NCI-H187 (cell line): ENCODE results near the gene PRM2.

Experiments used
- DNase-seq, 2 experiments: peaks; one replicate each; lab custom pipeline; 2025; lab: John Stamatoyannopoulos, UW

PRM2 gene

DNA sequence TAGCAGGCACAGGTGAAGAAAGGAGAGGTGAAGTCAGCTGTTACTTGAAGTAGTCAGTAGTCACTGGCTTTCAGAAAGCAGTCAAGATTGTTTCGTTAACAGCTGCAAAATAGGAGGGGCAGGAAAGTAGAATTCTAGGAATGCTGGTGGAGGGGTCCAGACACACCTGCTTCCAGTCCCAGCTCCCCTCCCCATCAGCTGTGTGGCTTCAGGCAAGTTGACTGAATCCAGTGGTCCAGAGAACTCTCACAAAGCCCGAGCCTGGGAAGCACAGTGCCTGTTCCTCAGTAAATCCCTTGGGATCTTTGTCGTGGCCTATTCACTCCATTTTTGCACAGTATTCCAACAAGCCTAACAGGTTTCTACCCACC lies 15.7 kb downstream of the PRM2 start:
- no peak for DNase-seq

DNA sequence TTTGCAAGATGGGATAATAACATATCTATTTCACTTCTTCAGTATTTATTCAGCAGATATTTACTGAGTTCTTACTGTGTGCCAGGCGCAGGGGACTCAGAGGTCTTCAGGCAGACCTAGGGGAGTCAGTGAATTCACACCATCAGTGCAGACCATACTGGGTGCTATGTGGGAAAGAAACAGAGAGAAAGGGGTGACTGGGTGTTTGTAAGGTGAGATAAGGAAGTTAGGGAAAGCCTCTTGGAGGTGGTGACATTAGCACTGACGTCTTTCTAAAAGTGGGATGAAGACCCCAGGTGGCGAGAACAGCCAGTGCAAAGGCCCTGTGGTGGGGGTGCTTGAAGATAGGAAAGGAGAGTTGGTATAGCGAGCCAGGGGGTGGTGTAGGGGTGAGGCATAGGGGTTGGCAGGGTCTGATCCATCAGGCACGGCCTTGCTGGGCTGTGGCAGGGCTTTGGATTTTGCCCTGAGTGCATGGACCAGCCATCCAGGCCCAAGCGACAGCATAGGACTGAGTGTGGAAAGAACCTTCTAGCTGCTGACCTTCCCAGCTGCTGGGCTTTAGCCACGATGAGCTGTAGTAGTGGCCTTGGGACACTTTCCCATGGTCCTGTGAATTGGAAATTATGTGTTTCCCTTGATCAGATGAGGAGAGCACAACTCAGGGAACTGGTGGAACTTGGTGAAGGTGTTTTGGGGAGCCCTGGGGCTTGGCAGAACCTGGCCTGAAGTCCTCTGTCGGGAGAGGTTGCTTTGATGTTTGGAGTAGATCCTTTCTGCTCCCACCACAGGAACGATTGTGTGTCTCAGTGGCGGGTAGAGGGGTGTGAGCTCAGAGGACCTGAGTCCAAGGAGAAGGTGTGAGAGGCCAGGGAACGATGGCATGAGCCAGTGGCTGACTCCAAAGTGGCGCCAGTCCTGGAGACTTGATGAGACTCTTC lies 16.4 kb downstream of the PRM2 start:
- no peak for DNase-seq

DNA sequence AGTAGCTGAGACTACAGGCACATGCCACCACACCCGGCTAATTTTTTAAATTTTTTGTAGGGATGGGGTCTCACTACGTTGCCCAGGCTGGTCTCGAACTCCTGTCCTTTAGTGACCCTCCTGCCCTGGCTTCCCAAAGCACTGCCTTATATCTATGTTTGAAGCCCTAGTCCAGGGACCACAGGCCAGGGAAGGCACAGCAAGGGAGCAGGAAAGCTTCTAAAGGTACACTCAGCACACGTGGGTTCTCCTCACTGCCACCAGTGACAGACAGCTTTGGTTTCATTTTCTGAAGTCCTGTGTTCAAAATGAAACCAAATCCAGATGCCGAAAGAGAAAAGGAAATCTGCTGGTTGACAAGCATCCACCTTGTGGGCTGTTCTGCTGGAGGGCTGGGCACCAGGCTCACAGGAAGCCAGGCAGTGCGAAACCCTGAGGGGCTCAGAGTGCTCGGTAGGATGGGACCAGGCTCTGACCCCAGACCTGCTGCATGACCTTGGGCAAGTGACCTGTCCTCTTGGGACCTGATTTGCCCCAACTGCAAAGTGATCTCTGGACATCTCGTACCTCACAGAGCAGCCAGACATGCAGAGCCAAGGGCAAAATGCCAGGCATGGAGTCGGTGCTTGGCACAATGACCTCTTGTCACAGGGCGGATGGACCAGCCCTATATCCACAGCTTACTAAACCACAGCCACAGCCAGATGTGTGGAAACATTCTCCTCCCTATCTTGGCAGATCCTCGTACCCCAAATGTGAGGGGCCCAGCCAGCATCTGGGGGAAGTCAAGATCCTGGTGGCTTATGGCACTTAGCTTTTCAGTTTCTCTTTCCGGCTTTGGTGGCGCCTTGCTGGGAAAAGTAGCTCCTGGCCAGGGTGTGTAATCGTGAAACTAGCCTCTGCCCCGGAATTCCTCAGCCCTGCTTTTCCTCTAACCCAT lies 17.5 kb downstream of the PRM2 start:
- no peak for DNase-seq

DNA sequence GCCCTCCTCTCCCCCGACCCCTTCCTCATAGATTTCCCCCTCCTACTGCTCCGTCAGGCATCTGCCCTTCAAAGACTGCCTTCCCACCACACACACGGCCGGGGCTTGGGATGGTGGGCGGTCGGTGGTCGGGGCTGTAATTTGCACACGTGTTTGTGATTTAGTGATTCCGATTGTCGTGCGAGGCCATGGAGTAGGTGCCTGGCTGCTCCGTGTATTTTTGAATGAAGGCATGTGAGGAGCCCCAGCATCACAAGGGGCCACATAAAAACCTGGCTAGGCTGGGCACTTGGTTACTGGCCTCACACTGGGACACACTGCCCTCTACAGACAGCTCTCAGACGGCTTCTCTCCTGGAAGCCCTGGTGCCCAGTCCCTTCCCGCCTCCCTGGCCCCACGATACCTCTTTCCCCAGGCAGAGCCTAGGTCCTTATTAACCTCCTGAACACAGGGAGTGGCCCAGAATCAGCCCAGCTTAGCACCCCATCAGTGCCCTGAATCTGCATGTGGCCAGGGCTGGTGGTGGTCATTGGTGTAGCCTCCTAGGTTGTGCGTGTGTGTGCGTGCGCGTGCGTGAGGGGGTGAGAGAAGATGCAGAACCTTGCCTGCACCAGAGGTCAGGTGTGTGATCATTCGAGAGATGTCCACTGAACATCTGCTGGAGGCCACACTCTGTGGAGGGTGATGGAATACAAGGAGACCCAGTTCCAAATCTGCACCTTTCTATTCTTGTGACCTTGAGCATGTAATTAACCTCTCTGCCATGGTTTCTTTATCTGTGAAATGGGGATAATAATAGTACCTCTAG lies 18.9 kb downstream of the PRM2 start:
- peak; percentile 15 to 37 for DNase-seq

DNA sequence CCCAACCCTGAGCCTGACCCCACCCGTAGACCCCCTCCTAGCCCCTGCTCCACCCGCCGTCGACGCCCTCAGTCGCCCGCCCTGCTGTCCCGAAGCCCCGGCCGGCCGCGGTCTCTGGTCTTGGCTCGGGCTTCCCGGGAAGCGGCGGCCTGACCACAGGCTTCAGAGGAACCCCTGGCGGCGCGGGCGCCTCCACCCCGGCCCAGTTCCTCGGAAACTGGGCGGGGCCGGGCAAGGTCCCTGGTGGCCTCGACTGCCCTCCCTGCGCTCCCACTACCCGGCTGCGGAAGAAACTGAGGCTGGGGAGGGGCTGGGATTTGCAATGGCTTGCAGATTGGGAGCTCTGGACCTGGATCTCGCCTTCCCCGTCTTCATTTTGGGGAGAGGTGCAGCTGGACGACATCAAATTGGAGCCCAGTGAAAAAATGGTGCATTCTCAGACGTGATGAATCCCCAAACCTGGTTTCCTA lies 19.6 kb downstream of the PRM2 start:
- no peak for DNase-seq

DNA sequence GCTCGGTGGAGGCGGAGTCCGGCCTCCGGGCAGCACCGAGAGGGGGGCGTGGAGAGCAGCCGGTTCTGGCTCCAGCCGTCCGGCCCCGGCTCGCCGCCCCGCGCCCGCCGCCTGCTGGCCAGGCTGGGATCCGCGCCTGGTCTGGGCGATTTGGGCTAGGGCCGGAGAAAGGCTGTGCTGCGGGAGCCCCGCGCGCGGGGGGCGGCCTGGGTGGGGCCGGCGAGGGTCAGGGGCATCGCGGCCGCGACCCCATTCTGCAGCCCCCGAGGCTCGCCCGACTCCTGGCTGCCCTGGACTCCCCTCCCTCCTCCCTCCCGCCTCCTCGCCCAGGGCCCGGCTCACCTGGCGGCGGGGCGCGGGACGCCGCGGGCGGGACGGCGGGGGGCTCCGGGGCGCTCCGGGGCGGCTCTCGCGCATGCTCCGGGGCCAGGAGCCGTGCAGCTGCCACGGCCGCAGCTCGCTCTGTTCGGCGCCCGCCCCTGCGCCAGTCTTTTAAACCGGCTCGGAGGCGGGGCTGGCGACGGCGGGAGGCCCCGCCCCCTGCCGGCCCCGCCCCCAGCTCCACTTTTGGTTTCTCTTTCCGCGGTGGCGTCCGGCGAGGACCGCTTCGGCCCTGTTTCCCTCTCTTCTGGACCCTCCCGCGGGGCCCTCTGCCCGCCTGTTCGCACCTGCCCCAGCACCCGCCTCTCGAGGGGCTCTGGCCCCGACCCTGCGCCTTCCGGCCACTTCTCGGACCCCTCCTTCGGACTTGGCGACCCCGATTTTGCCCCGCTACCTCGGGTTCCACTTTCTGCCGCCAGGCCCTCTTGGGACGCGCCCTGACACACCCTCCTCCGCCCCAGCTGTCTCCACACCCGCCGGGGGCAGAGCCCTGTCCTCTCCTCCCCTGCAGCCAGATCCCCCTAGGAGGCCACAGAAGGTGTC lies 20.3 kb downstream of the PRM2 start, which contains the start of gene SOCS1:
Gene SOCS1 (minus strand): TSS at position 468 of the 924 bp plus-strand sequence. CDS start 726 bp downstream, outside the sequence.
- peak; percentile 41 to 57 for DNase-seq

DNA sequence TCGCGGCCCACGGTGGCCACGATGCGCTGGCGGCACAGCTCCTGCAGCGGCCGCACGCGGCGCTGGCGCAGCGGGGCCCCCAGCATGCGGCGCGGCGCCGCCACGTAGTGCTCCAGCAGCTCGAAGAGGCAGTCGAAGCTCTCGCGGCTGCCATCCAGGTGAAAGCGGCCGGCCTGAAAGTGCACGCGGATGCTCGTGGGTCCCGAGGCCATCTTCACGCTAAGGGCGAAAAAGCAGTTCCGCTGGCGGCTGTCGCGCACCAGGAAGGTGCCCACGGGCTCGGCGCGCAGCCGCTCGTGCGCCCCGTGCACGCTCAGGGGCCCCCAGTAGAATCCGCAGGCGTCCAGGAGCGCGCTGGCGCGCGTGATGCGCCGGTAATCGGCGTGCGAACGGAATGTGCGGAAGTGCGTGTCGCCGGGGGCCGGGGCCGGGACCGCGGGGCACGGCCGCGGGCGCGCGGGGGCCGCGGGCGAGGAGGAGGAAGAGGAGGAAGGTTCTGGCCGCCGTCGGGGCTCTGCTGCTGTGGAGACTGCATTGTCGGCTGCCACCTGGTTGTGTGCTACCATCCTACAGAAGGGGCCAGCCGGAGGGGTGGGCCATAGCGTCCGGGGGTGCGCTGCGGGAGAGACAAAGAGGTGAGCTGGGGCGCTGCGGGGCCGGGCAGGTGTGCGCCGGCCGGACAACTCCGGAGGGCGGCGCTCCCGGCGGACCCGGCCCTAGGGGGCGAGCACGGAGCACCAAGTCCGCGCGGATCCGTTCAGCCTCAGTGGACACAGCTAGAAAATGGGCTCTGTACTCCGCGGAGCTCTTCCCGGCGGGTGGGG lies 21.2 kb downstream of the PRM2 start:
- no peak for DNase-seq

DNA sequence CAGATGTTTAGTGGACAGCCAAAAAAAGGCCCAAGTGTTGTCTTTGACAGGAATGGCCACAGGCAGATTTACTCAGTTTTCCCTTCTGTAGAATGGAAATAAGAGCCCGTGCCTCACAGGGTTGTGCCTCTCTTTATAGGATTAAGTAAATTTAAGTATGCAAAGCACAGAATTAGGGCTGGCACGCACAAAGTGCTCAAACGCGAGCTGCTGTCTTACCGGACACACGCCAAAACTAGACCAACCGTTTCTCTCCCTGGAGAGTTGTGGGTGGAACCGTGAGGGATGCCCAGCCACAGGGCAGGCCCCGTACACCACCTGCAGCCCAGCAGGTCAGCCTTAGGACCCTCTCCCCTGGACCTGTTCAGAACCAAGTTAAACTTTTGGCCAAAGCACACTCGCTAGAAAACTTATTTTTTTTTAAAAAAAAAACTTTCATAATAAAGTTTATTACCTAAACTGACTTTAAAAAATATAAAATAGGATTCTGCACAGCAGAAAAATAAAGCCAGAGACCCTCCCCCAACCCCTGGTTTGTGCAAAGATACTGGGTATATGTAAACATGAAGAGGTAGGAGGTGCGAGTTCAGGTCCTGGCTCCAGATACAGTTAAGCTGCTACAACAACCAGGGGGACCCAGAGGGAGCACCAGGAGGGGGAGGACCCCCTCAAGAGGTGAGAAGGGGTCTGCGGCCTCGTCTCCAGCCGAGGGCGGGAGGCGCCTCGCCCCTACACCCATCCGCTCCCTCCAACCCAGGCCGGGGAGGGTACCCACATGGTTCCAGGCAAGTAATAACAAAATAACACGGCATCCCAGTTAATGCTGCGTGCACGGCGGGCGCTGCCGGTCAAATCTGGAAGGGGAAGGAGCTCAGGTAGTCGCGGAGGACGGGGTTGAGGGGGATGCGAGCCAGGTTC lies 22.0 kb downstream of the PRM2 start:
- no peak for DNase-seq

DNA sequence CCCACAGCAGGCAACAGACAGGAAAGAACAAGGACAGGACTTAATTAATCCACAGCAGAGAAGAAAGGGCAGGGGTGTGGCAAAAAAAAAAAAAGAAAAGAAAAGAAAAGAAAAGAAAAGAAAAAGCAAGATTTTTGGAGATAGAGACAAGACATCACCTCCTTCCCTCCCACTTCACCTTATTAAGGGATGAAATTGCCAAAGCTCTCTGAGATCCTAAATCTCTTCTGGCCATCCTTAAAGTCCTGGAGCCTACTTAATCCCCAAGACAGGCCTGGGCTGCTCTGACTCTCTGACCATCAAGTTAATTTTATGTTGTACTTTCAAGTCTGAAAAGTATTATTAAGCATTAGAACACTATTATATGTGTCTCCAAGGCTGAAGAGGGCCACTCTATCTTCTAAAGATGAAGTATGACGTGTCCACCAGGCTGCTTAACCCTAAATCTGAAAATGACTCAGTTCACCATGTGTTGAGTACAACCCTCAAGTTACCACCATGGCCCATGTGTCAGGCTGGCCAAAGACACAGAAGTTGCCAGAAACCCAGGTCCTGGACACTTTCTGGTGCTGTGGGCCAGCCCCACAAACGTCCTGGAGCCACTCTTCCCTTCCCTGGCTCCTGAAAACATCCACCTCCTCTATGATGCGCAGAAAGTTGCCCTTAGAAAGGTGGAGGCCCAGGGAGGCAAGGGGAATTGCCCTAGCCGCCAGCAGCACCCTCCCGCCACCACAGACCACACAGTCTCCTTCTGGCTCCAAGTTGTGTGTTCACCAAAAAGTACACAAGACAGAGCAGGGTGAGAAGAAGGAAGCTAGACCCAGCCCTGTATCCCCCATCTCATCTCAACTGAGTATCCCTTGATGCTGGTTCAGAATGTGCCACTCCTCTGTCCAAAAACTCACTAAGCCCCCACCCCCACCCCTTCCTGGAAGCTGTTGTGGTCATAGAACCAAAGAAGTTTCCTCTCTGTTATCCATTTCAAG lies 23.0 kb downstream of the PRM2 start:
- no peak for DNase-seq

DNA sequence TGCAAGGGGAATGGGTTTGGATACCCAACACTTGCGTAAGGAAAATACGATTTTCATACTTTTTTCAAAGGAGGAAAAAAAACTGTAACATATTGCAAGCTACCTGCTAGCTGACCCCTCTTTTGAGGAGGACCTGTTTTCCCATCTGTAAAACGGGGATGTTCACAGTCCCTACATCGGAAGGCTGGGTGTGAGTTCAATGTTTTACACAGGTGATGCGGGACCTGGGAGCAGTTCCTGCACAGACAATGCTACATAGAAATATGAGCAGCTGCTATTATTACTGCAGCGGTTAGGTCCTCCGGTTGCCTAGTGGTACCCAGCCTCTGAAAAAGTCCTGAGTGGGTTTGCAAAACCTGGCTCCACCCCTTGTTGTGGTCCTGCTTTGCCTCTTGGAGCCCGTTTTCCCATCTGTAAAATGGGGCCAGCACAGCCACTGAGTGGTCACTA lies 23.8 kb downstream of the PRM2 start:
- DNase-seq: no peak

DNA sequence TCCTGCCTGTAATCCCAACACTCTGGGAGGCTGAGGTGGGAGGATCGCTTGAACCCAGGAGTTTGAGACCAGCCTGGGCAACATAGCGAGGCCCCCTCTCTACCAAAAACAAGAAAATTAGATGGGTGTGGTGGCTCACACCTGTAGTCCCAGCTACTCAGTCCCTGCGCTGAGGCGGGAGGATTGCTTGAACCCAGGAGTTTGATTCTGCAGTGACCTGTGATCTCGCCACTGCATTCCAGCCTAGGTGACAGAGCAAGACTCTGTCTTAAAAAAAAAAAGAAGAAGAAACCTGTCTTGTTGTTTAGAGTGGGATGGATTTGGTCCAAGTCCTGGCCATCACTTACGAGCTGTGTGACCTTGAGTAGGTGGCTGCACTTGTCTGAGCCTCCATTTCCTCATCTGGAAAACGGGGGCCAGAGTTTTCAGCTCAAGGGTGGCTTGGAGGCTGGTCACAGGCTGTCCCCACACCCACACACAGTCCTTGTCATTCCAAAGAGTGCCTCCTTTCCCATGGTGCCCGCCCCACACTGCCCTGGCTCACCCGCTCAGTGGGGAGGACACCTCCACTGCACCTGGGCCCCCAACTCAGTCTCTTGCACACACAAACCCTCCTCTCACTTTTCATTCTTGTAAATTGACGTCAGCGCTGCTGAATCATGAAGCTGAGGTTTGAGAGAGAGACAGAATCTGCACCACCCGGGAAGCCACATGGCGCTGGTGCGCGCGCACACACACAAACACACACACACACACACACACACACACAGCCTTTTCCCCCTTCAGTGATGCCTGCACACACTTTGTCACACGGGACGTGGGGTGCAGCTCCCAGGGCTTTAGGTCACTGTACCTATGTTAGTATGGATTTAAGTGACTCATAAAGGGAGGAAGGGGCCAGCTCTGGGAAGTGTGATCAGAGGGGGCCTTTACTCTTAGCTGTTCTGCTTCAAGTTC lies 24.5 kb downstream of the PRM2 start:
- DNase-seq: no peak

DNA sequence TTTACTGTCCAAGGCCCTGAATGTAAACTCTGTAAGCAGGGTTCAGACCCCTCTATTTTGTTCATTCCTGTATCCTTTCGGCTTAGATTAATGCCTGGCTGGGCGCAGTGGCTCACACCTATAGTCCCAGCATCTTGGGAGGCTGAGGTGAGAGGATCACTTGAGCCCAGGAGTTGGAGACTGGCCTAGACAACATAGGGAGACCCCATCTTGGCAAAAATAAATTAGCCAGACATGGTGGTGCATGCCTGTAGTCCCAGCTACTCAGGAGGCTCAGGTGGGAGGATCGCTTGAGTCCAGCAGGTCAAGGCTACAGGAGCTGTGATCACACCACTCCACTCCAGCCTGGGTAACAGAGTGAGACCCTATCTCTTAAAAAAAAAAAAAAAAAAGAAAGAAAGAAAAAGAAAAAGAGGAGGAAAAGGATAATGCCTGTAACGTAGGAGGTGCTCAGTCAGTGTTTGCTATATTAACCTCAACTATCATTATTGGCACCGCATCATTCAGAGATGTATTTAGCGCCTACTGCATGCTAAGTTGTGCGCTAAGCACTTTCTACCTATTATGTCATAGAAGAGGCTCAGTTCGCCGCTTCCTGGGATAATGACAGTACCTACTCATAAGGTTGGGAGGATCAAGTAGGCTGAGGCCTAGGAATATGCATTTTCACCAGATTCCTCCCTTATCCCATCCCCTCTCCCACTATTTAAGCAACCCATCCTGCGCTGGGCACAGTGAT lies 25.3 kb downstream of the PRM2 start:
- DNase-seq: no peak

DNA sequence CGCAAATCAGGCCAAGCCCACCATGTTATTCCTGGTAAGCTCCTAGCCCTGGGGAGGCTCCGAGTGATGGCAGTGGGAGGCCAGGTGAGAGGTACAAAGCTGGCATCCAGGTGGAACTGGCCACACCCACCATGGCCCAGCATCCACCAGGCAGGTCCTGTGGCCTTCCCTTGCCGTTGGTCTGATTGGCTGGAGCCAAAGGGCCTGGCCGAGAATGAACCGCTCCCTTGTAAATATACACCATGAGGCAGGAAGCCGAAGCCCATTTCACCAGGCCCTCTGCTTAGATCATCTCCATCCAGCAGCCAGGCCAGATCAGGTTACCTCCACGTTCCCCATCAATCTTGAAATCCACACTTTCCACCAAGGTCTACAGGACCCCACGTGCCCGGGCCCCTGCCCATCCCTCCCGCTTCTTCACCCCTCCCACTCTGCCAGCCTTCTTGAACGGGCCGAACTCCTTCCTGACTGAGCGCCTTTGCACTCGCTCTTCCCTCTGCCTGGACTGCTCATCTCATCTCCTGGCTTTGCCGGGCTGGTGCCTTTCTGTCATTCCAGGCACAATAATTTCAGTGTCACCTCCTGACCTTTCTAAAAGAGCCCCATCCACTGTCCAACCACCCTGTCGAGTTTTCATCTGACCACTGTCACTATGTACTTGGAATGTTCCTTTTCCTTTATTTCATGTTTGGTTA lies 26.0 kb downstream of the PRM2 start:
- DNase-seq: peak; percentile 27 to 34

DNA sequence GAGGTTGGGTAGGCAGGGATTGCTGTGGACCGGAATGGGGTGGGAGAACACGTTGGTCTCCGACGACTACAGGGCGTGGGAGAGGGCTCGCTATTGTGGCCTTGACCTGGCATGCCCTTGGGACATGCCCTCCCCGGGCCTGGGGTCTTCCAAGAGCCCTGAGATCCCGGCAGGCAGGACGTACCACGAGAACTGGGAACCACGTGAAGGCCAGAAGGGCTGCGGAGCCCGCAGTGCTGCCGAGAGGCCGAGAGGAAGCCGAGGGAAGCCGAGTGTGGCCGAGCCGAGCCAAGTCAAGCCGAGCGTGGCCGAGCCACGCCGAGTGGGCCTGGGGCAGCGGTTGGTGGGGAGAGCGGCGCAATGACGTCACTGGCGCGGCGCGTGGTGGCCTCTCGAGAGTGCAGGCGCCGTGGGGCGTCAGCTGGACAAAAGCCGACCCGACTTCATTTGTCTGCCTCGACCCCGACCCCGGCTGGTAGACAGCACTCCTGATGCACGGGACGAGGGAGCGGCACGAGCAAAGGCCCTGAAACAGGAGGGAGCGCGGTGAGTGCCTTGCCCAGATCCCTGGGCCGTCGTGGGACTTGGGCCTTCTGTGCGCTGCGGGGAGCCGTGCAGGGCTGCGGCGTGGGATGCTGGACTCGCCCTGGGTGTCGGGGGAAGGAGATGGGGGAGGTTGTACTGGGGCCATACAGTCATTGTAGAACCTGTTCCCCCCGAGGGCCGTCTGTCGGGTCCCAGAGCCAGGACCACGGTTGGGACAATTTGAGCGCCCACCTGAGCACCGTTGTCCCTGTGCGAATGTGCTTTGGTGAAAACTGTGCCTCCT lies 26.8 kb downstream of the PRM2 start:
- DNase-seq: no peak
